GM23338 (cell line): ENCODE data around the gene GALNT1. TPM values are rescaled to one million over a fixed set of nuclear protein-coding genes. Genes with fewer than 3 reads are reported as not detected.

Experiments
- ATAC-seq: fragments of 200-7000 bp; cut with Tn5 transposase; 3 replicates; pipeline ENCODE4 v1.9.1; 2020
- DNase-seq: peaks from one replicate; pipeline ENCODE4 v3.0.0-alpha.2; 2015; ENCODE audit warnings: low spot score
- H2AFZ ChIP-seq: fragments of 200-600 bp; sonication (generic); 2 replicates; pipeline ENCODE4 v1.8.0; 2016; ENCODE audit warnings: antibody characterized with exemption, mild to moderate bottlenecking, moderate library complexity
- H3F3A ChIP-seq: fragments of 200-600 bp; sonication (generic); replicated peaks from 2 replicates; pipeline ENCODE4 v1.8.0; 2017; ENCODE audit warnings: antibody characterized with exemption, mixed run types, low read depth
- H3K27ac ChIP-seq: fragments of 200-600 bp; sonication (generic); 2 replicates; pipeline ENCODE4 v1.6.1; 2016; ENCODE audit warnings: low read depth
- H3K27me3 ChIP-seq: fragments of 200-600 bp; sonication (generic); 2 replicates; pipeline ENCODE4 v1.8.0; 2016; ENCODE audit warnings: mild to moderate bottlenecking, mixed run types, moderate library complexity; ENCODE audit not compliant: insufficient read depth
- H3K36me3 ChIP-seq: fragments of 200-600 bp; sonication (generic); 2 replicates; pipeline ENCODE4 v1.8.0; 2016; ENCODE audit warnings: mild to moderate bottlenecking; ENCODE audit not compliant: insufficient read depth
- H3K4me1 ChIP-seq: fragments of 200-600 bp; sonication (generic); 2 replicates; pipeline ENCODE4 v1.8.0; 2016; ENCODE audit warnings: mild to moderate bottlenecking, moderate library complexity; ENCODE audit not compliant: insufficient read depth
- H3K4me2 ChIP-seq: fragments of 200-600 bp; sonication (generic); 2 replicates; pipeline ENCODE4 v1.7.1; 2017; ENCODE audit warnings: mixed run types
- H3K4me3 ChIP-seq: fragments of 200-600 bp; sonication (generic); 2 replicates; pipeline ENCODE4 v1.6.1; 2016; ENCODE audit warnings: mixed run types
- H3K79me2 ChIP-seq: fragments of 200-600 bp; sonication (generic); replicated peaks from 2 replicates; pipeline ENCODE4 v1.8.0; 2017; ENCODE audit warnings: mild to moderate bottlenecking; ENCODE audit not compliant: insufficient read depth
- H3K9me2 ChIP-seq: fragments of 200-600 bp; sonication (generic); 2 replicates; pipeline ENCODE4 v1.8.0; 2017; ENCODE audit not compliant: insufficient read depth
- H4K20me1 ChIP-seq: fragments of 200-600 bp; sonication (generic); replicated peaks from 2 replicates; pipeline ENCODE4 v1.8.0; 2017; ENCODE audit warnings: mild to moderate bottlenecking; ENCODE audit not compliant: insufficient read depth
- H3K27ac Mint-ChIP-seq: 2 replicates; pipeline ENCODE4 v1.8.0; 2020; ENCODE audit warnings: inconsistent platforms, mild to moderate bottlenecking, moderate library complexity, mixed read lengths
- H3K27me3 Mint-ChIP-seq: 3 replicates; pipeline ENCODE4 v1.8.0; 2022; ENCODE audit warnings: low read depth, mild to moderate bottlenecking, moderate library complexity, mixed read lengths, inconsistent platforms; ENCODE audit not compliant: insufficient read depth, poor library complexity
- H3K36me3 Mint-ChIP-seq: 3 replicates; pipeline ENCODE4 v1.8.0; 2021; ENCODE audit warnings: low read depth, mild to moderate bottlenecking, inconsistent platforms, moderate library complexity, mixed read lengths
- H3K4me1 Mint-ChIP-seq: 3 replicates; pipeline ENCODE4 v1.8.0; 2020; ENCODE audit warnings: mild to moderate bottlenecking, inconsistent platforms, mixed read lengths
- H3K4me3 Mint-ChIP-seq: 3 replicates; pipeline ENCODE4 v1.8.0; 2021; ENCODE audit warnings: moderate library complexity, mild to moderate bottlenecking, inconsistent platforms, mixed read lengths
- H3K9me3 Mint-ChIP-seq: 3 replicates; pipeline ENCODE4 v1.8.0; 2020; ENCODE audit warnings: moderate library complexity, mild to moderate bottlenecking, inconsistent platforms, mixed read lengths
- CREB1 ChIP-seq: fragments of 250-450 bp; sonication (Bioruptor Pico); IDR thresholded peaks from 2 replicates; pipeline ENCODE4 v1.5.0; 2020; ENCODE audit warnings: low read depth, mild to moderate bottlenecking, moderate library complexity
- EZH2 ChIP-seq: fragments of 200-600 bp; sonication (generic); IDR thresholded peaks from one replicate; pipeline ENCODE4 v1.8.0; 2017; ENCODE audit warnings: antibody characterized with exemption, mild to moderate bottlenecking, low read depth; ENCODE audit not compliant: unreplicated experiment
- EZH2phosphoT487 ChIP-seq: fragments of 200-600 bp; sonication (generic); IDR thresholded peaks from one replicate; pipeline ENCODE4 v1.8.1; 2018; ENCODE audit warnings: antibody characterized with exemption; ENCODE audit not compliant: unreplicated experiment
- JUNB ChIP-seq: IDR thresholded peaks from one replicate; pipeline ENCODE4 v1.6.1; 2016; ENCODE audit warnings: antibody characterized with exemption; ENCODE audit not compliant: unreplicated experiment
- NANOG ChIP-seq: IDR thresholded peaks from 2 replicates; pipeline ENCODE4 v1.6.1; 2016; ENCODE audit warnings: antibody characterized with exemption, borderline replicate concordance
- POLR2AphosphoS5 ChIP-seq: IDR thresholded peaks from 2 replicates; pipeline ENCODE4 v1.6.1; 2016; ENCODE audit warnings: antibody characterized with exemption, low read depth
- STAT1 ChIP-seq: IDR thresholded peaks from one replicate; pipeline ENCODE4 v1.6.1; 2016; ENCODE audit warnings: antibody characterized with exemption; ENCODE audit not compliant: unreplicated experiment
- ZNF114 ChIP-seq: fragments of 250-450 bp; sonication (Bioruptor Pico); IDR thresholded peaks from 2 replicates; pipeline ENCODE4 v1.5.0; 2020; ENCODE audit warnings: mild to moderate bottlenecking, moderate library complexity
- ZNF331 ChIP-seq: fragments of 250-450 bp; sonication (Bioruptor Pico); IDR thresholded peaks from 2 replicates; pipeline ENCODE4 v1.5.0; 2020; ENCODE audit warnings: low read depth, mild to moderate bottlenecking, moderate library complexity
- polyA plus RNA-seq: library from polyadenylated mRNA; unstranded; fragments of >200 nt; fragmentation: Nextera tagmentation; extraction: Ambion mirVana; gene quantifications from 2 replicates; pipeline ENCODE4 v1.2.1, GENCODE V29; 2016
- total RNA-seq: library from RNA; depleted of rRNA; stranded (reverse); fragments of >200 nt; shearing (Covaris generic); gene quantifications from 2 replicates; pipeline ENCODE4 v1.2.3, GENCODE V29; 2014
- TF ChIP-seq, protein P1 (sequence below): fragments of 250-450 bp; sonication (Bioruptor Pico); IDR thresholded peaks from 2 replicates; pipeline ENCODE4 v1.5.0; 2020; ENCODE audit warnings: mild to moderate bottlenecking, moderate library complexity
- TF ChIP-seq, protein P2 (sequence below): IDR thresholded peaks from 2 replicates; pipeline ENCODE4 v1.6.1; 2016; ENCODE audit warnings: antibody characterized with exemption
- TF ChIP-seq, protein P3 (sequence below): IDR thresholded peaks from one replicate; pipeline ENCODE4 v1.6.1; 2018; ENCODE audit warnings: antibody characterized with exemption; ENCODE audit not compliant: unreplicated experiment
- TF ChIP-seq, protein P4 (sequence below), 2 experiments: fragments of 200-600 bp in 1 of 2; sonication (generic) in 1 of 2; conservative IDR thresholded peaks; 2 replicates each; pipeline versions ENCODE4 v1.5.1 to v1.6.1; 2016 to 2017; ENCODE audit warnings: antibody characterized with exemption in 2 of 2, low read depth in 2 of 2, mild to moderate bottlenecking in 2 of 2, moderate library complexity in 1 of 2

The GALNT1 gene
- total and polyA plus RNA-seq, 2 experiments from 2014 or later, result 37.4 to 60.8 TPM

- no peaks in the 10 kb centered on the region for H3K36me3 ChIP-seq
- Mint-ChIP-seq H3K27ac (no peak overlapping the region), H3K9me3 (no peaks in the 10 kb centered on the region), H3K4me1 (no peaks in the 10 kb centered on the region), H3K36me3 (no peaks in the 10 kb centered on the region), H3K27me3 (peaks cover 6% of the 10 kb centered on the region), H3K4me3 (no peak overlapping the region)
- TF ChIP-seq NANOG (no peak), EZH2 (no peak), ZNF331 (CRISPR knock-in tag) (no peak), EZH2phosphoT487 (no peak), POLR2AphosphoS5 (no peak), ZNF114 (no peak), JUNB (no peak), STAT1 (no peak), CREB1 (CRISPR knock-in tag) (no peak)
- TF ChIP-seq, protein P1, sequence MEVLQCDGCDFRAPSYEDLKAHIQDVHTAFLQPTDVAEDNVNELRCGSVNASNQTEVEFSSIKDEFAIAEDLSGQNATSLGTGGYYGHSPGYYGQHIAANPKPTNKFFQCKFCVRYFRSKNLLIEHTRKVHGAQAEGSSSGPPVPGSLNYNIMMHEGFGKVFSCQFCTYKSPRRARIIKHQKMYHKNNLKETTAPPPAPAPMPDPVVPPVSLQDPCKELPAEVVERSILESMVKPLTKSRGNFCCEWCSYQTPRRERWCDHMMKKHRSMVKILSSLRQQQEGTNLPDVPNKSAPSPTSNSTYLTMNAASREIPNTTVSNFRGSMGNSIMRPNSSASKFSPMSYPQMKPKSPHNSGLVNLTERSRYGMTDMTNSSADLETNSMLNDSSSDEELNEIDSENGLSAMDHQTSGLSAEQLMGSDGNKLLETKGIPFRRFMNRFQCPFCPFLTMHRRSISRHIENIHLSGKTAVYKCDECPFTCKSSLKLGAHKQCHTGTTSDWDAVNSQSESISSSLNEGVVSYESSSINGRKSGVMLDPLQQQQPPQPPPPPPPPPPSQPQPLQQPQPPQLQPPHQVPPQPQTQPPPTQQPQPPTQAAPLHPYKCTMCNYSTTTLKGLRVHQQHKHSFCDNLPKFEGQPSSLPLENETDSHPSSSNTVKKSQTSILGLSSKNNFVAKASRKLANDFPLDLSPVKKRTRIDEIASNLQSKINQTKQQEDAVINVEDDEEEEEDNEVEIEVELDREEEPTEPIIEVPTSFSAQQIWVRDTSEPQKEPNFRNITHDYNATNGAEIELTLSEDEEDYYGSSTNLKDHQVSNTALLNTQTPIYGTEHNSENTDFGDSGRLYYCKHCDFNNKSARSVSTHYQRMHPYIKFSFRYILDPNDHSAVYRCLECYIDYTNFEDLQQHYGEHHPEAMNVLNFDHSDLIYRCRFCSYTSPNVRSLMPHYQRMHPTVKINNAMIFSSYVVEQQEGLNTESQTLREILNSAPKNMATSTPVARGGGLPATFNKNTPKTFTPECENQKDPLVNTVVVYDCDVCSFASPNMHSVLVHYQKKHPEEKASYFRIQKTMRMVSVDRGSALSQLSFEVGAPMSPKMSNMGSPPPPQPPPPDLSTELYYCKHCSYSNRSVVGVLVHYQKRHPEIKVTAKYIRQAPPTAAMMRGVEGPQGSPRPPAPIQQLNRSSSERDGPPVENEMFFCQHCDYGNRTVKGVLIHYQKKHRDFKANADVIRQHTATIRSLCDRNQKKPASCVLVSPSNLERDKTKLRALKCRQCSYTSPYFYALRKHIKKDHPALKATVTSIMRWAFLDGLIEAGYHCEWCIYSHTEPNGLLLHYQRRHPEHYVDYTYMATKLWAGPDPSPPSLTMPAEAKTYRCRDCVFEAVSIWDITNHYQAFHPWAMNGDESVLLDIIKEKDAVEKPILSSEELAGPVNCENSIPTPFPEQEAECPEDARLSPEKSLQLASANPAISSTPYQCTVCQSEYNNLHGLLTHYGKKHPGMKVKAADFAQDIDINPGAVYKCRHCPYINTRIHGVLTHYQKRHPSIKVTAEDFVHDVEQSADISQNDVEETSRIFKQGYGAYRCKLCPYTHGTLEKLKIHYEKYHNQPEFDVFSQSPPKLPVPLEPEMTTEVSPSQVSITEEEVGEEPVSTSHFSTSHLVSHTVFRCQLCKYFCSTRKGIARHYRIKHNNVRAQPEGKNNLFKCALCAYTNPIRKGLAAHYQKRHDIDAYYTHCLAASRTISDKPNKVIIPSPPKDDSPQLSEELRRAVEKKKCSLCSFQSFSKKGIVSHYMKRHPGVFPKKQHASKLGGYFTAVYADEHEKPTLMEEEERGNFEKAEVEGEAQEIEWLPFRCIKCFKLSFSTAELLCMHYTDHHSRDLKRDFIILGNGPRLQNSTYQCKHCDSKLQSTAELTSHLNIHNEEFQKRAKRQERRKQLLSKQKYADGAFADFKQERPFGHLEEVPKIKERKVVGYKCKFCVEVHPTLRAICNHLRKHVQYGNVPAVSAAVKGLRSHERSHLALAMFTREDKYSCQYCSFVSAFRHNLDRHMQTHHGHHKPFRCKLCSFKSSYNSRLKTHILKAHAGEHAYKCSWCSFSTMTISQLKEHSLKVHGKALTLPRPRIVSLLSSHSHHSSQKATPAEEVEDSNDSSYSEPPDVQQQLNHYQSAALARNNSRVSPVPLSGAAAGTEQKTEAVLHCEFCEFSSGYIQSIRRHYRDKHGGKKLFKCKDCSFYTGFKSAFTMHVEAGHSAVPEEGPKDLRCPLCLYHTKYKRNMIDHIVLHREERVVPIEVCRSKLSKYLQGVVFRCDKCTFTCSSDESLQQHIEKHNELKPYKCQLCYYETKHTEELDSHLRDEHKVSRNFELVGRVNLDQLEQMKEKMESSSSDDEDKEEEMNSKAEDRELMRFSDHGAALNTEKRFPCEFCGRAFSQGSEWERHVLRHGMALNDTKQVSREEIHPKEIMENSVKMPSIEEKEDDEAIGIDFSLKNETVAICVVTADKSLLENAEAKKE, result no peak
- TF ChIP-seq, protein P2, sequence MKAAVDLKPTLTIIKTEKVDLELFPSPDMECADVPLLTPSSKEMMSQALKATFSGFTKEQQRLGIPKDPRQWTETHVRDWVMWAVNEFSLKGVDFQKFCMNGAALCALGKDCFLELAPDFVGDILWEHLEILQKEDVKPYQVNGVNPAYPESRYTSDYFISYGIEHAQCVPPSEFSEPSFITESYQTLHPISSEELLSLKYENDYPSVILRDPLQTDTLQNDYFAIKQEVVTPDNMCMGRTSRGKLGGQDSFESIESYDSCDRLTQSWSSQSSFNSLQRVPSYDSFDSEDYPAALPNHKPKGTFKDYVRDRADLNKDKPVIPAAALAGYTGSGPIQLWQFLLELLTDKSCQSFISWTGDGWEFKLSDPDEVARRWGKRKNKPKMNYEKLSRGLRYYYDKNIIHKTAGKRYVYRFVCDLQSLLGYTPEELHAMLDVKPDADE, result no peak
- TF ChIP-seq, protein P3, sequence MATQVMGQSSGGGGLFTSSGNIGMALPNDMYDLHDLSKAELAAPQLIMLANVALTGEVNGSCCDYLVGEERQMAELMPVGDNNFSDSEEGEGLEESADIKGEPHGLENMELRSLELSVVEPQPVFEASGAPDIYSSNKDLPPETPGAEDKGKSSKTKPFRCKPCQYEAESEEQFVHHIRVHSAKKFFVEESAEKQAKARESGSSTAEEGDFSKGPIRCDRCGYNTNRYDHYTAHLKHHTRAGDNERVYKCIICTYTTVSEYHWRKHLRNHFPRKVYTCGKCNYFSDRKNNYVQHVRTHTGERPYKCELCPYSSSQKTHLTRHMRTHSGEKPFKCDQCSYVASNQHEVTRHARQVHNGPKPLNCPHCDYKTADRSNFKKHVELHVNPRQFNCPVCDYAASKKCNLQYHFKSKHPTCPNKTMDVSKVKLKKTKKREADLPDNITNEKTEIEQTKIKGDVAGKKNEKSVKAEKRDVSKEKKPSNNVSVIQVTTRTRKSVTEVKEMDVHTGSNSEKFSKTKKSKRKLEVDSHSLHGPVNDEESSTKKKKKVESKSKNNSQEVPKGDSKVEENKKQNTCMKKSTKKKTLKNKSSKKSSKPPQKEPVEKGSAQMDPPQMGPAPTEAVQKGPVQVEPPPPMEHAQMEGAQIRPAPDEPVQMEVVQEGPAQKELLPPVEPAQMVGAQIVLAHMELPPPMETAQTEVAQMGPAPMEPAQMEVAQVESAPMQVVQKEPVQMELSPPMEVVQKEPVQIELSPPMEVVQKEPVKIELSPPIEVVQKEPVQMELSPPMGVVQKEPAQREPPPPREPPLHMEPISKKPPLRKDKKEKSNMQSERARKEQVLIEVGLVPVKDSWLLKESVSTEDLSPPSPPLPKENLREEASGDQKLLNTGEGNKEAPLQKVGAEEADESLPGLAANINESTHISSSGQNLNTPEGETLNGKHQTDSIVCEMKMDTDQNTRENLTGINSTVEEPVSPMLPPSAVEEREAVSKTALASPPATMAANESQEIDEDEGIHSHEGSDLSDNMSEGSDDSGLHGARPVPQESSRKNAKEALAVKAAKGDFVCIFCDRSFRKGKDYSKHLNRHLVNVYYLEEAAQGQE, result no peak
- TF ChIP-seq, protein P4, sequence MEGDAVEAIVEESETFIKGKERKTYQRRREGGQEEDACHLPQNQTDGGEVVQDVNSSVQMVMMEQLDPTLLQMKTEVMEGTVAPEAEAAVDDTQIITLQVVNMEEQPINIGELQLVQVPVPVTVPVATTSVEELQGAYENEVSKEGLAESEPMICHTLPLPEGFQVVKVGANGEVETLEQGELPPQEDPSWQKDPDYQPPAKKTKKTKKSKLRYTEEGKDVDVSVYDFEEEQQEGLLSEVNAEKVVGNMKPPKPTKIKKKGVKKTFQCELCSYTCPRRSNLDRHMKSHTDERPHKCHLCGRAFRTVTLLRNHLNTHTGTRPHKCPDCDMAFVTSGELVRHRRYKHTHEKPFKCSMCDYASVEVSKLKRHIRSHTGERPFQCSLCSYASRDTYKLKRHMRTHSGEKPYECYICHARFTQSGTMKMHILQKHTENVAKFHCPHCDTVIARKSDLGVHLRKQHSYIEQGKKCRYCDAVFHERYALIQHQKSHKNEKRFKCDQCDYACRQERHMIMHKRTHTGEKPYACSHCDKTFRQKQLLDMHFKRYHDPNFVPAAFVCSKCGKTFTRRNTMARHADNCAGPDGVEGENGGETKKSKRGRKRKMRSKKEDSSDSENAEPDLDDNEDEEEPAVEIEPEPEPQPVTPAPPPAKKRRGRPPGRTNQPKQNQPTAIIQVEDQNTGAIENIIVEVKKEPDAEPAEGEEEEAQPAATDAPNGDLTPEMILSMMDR (conservative IDR thresholded peaks at IDR 0.05; ENCODE audit: low read depth in 2 of 2), result no peak
- H3F3A ChIP-seq, result no peaks in the 10 kb centered on the region
- no peak for ATAC-seq
- no peak overlapping the region for H3K27ac ChIP-seq
- H3K9me2 ChIP-seq, result no peaks in the 10 kb centered on the region; the same call in 1 of the 2 replicates
- no peak for DNase-seq
- no peaks in the 10 kb centered on the region for H3K27me3 ChIP-seq
- peak overlapping the region; percentile 64; the same call in 1 of the 2 replicates for H2AFZ ChIP-seq
- no peaks in the 10 kb centered on the region for H4K20me1 ChIP-seq
- H3K4me1 ChIP-seq, result no peaks in the 10 kb centered on the region
- no peak overlapping the region for H3K4me3 ChIP-seq
- no peak overlapping the region for H3K4me2 ChIP-seq
- no peaks in the 10 kb centered on the region for H3K79me2 ChIP-seq
Observed at GRCh38 chr18:35549564-35549963, 32.0 kb upstream of the GALNT1 start.
